GM19238 (cell line): Measurements from ENCODE around the gene KRT13.
"Not testable (repeated sequence)": the region's sequence is repeated elsewhere in the genome, so short reads cannot be mapped to it uniquely, and the experiment has no call there.

Source experiments
- DNase-seq: peaks from one replicate; pipeline ENCODE4 v3.0.0; 2011; ENCODE audit warnings: low spot score; ENCODE audit not compliant: insufficient read length

Gene KRT13

GRCh38 chr17:41505007-41505808 lies at the start of gene KRT13:
Gene KRT13 (minus strand): TSS chr17:41505612. CDS start chr17:41505550, 62 bp downstream.
- DNase-seq = no peak

GRCh38 chr17:41553987-41554680 lies 48.7 kb upstream of the KRT13 start:
- no peak for DNase-seq

GRCh38 chr17:41553176-41553575 lies 47.8 kb upstream of the KRT13 start:
- no peak for DNase-seq

DNA sequence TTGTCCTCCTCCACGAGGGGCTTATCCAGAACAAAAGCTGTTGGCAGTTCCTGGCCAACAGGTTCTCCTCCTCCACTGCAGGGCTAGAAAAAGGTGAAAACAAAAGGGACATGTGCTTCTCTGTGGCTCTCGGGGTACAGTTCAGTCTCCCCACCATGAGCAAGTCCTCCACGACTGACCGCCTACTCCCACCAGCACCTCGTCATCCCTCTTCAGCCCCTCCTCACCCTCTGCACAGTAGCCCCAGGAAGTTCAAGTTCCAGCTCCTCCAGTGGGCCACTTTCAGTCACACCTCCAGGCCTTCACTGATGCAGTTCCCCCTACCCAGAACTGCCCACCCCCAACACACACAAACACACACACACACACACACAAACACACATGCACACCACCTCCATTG lies 47.0 kb upstream of the KRT13 start:
- DNase-seq = no peak

- DNase-seq = no peak
Measured at GRCh38 chr17:41551365-41551764, 46.0 kb upstream of the KRT13 start.

- no peak for DNase-seq
Measured at GRCh38 chr17:41549596-41550039, 44.2 kb upstream of the KRT13 start.

- DNase-seq = peak; percentile 77
Measured at GRCh38 chr17:41548844-41549595, 43.6 kb upstream of the KRT13 start.

GRCh38 chr17:41547921-41548843 lies 42.8 kb upstream of the KRT13 start:
- DNase-seq = no peak

DNA sequence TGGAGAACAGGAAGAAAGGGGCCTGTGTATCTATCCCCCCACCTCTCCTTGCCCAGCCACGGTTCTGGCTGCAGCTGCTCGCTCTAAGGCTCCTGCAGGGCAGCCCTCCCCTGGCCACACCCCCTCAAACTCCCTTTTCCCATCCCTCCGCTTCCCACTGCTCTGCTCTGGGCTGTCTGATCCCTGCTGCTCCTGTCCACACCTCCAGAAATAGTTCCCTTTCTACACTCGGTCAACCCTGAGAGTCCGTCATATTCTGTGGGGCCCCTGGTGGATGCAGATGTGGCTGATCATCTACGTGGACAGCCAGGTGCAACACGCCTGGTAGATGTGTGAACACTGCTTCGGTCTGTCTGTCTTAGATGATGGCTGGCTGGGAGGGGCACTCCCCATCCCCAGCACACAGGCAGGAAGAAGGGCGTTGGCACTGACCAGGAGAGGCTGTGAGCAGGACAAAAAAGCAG lies 42.0 kb upstream of the KRT13 start:
- DNase-seq = no peak

GRCh38 chr17:41546819-41547218 lies 41.4 kb upstream of the KRT13 start:
- DNase-seq = no peak

- DNase-seq = no peak
Measured at GRCh38 chr17:41545829-41546410, 40.5 kb upstream of the KRT13 start.

DNA sequence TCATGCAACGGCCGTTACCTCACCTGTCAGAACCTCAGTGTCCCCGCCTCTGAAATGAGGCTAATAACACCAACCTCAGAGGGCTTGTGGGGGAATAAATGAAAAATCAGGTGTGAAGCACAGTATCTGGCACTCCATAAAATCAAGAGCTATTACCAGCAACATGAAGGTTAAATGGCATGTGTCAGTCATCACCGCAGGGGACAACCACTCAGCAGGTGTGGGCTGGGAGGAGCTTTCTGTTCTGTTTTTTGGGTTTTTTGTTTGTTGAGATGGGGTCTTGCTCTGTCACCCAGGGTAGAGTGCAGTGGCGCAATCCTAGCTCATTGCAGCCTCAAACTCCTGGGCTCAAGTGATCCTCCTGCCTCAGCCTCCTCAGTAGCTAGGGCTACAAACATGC lies 39.5 kb upstream of the KRT13 start:
- DNase-seq = no peak

DNA sequence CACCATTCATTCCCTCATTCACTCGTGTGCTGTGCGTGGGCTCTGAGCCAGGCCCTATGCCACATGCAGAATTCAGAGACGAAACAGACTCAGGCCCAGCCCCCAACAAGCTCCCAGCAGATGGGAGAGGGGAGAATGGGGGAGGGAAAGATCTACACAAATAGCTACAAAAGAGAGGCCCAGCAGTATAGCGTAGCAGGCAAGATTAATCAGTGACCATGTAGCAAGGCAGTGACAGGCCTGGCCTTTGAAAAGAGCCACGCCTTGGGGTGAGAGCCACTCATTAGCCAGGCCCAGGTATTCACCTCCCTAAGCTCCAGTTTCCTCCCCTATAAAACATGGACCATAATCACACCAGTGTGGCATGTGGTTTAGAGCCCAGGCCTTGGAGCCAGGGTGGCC lies 39.1 kb upstream of the KRT13 start:
- DNase-seq = no peak

- not testable (repeated sequence) for DNase-seq
Measured at GRCh38 chr17:41542786-41543185, 37.4 kb upstream of the KRT13 start.

- DNase-seq = no peak
Measured at GRCh38 chr17:41542357-41542756, 36.9 kb upstream of the KRT13 start.

DNA sequence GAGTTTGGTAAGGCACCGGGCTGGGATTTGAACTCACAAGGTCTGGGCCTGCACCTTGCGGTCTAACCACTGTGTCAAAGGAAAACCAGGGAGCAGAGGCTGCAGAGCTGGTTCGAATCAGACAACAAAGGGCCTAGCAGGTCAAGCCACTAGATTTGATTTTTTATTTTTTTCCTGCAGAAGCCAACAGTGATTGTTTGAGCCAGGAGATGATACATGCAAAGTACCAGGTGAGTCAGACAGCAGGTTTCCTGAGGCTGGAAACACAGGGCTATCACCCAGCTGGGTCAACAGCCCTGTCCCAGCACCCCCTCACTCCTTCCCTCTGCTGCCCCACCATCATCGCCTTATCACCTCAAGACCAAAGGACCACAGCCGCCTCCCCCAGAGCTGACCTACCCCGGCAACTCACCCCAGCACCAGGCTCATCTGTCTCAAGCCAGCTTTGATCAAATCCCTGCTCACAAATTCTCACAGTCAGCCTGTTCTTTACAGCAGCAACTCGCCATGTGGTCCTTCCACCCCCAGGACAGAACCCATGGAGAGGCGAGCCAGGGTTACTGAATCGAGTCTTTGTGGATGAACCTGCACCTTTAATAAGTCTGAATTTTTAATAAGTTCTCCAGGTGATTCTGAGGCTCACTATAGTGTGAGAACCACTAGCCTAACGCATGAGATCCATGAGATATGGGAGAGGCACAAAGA lies 35.7 kb upstream of the KRT13 start:
- no peak for DNase-seq

DNA sequence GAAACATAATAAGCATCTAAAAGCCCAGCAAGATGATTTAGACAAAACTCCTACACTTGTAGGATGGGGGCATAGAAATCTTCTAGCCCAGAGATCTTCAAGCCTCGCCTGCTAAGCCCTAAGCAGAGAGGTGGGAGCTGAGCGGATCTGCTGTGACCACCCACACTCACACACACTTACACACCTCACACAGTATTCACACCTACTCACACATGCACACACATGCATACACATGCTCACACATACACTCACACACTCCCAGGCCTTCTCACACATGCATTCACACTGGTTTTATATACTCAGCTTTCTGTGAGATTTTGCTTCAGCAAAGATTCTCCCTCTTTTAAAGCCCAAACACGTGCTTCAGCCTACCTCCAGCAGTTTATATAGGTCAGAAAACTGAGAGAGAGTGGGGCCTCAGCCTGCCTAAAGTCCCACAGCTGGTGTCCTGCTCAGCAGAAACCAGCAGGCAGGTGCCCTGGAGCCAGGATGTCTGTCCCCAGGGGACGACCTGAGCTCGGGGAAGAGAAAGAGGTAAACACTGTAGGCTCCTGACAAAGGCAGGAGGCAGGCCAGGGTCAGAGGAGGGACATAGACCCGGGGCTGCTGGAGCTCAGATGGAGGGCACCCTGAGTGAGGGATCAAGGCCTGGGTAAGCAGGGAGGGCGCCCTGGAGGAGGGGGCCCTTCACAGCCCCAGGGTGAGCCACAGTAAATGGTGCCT lies 34.7 kb upstream of the KRT13 start:
- DNase-seq = no peak

- no peak for DNase-seq
Measured at GRCh38 chr17:41539071-41539492, 33.7 kb upstream of the KRT13 start.

DNA sequence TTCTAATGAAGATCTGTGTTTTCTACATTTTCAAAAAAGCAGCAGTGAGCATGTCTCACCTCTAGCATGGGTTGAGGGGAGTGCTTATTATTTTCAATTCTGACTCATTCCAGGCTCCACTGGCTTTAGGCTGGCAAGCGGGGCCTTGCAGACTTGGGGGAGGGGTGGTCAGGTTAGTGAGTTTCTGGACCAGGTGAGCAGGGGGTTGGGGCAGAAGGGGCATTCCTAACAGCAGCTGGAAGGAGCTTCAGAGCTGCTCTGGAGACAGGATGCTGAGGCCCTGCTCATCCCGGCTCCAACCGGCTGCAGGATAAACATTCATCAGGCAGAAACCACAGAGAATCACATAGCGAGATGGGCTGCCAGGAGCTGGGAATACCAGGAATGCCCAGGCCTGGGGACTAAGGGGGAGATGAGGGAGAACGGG lies 33.2 kb upstream of the KRT13 start:
- no peak for DNase-seq
